Cortex of kidney (tissue), 1 donor: Measurements from ENCODE around the gene MAGI3.
"Not testable (repeated sequence)": the region's sequence is repeated elsewhere in the genome, so short reads cannot be mapped to it uniquely, and the experiment has no call there.

Experiments used
- DNase-seq: peaks from one replicate; lab custom pipeline; 2025; lab: John Stamatoyannopoulos, UW

Gene MAGI3

DNA sequence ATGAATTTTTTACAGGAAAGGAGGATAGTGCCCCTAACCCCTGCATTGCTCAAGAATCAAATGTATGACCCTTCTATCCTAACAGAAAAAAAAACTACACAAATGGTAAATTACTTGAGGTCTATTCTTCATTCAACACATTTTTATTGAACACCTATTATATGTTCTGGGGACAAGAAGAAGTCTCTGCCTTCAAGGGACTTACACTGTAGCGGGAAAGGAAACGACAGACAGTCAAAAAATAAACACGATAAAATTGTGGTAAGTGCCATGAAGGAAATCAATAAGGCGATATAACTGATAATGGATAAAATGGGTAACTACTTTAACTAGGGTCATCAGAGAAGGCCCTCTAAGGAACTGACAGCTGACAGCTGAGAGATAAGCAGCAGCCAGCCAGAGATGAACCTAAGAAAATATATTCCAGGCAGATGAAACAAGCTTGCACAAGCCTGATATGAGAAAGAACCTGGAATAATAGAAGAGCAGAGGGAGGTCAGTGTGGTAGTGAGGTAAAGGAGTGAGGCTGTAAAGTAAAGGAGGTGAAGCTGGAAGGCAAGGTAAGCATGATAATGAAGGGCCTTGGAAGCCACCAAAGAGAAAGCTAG is 302.6 kb downstream of the MAGI3 start:
- no peak for DNase-seq

DNA sequence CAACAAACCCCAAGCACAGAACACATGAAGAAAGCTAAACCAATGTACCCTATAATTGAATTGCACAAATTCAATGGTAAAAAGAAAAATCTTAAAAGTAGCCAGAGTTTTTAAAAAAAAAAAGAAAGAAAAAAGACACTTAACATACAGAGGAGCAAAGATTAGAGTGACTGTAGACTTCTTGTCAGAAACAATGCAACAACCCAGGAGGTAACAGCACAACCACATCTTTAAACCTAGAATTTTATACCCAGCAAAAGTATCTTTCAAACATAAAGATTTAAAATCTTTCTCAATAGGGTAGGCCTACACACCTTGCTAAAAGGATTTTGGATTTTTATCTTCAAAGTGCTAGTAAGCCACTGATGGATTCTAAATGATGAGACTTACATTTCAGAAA is 304.6 kb downstream of the MAGI3 start:
- DNase-seq = no peak

DNA sequence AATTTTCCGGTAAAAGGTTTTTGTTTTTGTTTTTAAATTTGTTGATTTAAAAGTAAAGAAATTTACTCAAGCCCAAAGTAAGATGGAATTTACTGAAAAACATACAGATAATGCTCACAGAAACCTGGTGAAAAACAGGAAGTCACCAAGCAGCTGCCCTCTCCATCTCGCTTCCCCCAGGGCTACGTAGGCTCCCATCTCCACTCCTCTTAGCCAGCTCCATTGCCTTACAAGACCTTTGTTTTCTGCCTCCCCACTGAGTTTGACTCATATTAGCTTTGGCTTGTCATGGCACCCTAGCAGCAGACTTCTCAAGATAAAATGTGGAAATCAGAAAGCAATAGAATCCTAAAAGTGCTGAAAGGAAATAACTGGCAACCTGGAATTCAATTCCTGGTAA is 311.1 kb downstream of the MAGI3 start:
- no peak for DNase-seq

DNA sequence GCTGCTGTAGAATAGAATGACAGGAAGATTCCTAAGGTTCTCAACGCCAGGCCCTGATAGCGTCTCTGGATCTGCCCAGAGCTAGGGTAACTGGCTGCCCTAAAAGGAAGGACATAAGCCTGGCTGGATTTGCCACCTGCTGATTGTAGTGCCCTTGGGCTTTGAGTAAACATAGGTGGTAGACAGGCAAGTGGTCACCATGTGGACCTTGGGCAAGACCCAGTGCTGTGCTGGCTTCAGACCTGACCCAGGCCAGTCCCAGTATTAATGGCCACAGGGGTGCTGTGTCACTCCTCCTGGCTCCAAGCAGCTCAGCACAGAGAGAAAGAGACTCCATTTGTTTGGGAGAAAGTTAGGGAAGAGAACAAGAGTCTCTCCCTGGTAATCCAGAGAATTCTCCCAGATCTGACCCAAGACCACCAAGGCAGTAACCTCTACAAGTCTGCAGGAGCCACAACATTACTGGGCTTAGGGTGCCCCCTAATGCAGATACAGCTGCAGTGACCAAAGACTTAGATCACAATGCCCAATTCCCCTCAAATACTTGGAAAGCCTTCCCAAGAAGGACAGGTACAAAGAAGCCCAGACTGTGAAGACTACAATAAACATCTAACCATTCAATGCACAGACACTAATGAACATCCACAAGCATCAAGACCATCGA is 324.4 kb downstream of the MAGI3 start:
- DNase-seq = no peak

DNA sequence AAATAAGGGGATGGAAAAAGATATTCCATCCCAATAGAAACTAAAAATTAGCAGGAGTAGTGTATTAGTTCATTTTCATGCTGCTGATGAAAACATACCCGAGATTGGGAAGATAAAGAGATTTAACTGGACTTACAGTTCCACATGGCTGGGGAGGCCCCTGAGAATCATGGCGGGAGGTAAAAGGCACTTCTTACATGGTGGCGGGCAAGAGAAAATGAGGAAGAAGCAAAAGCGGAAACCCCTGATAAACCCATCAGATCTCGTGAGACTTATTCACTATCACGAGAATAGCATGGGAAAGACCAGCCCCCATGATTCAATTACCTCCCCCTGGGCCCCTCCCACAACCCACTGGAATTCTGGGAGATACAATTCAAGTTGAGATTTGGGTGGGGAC is 327.2 kb downstream of the MAGI3 start:
- DNase-seq = not testable (repeated sequence)

DNA sequence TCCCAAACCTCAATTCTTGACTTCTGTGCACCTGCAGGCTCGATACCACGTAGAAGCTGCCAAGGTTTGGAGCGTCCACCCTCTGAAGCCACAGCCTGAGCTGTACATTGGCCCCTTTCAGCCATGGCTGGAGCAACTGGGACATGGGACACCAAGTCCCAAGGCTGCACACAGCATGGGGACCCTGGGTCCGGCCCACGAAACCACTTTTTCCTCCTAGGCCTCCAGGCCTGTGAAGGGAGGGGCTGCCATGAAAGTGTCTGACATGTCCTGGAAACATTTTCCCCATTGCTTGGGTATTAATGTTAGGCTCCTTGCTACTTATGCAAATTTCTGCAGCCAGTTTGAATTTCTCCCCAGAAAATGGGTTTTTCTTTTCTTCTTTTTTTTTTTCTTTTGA is 328.3 kb downstream of the MAGI3 start:
- not testable (repeated sequence) for DNase-seq

DNA sequence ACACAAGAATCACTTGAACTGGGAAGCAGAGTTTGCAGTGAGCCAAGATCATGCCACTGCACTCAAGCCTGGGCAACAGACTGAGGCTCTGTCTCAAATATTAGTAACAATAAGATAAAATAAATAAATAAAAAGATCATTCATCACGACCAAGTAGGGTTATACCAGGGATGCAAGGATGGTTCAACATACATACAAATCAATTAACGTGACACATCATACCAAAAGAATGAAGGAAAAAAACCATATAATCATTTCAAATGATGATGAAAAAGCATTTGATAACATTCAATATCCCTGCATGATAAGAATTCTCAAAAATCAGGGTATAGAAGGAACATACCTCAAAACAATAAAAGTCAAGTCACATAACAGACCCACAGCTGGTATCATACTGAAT is 330.7 kb downstream of the MAGI3 start:
- no peak for DNase-seq

DNA sequence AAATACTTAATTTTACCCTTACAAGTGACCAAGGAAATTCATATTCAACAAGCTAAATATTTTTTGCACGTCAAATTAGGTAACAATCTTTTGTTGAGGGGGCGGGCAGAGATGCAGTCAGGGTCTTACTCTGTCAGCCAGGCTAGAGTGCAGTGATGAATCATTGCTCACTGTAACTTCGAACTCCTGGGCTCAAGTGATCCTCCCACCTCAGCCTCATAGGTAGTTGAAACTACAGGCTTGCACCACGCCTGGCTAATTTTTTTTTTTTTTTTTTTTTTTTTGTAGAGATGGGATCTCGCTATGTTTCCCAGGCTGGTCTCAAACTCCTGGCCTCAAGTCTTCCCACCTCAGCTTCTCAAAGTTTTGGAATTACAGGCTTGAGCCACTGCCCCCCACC is 342.5 kb downstream of the MAGI3 start:
- no peak for DNase-seq

DNA sequence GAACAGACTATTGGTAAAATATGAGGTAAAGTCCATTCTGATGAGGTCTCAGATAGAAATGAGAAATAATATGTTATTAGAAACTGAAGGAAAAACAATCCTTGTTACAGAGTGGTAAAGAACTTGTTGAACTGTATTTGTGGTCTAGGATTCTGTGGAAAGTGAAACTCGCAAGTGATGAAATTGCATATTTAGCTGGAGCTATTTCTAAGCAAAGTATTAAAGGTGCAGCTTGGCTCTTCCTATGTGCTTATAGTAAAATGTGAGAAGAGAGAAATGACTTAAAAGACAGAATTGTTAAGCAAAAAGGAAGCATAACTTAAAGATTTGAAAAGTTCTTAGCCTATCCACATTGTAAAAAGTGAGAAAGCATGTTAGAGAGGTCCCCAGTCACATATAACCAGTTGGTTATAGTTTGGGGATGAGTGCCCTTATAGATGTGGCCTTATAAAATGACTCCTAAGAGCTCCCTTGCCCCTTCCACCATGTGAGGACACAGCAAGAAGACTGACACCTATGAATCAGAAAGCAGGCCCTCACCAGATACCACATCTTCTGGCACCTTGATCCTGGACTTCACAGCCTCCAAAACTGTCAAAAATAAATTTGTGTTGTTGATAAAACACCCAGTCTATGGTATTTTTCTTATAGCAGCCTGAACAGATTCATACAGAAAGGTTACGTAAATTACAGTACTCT is 344.2 kb downstream of the MAGI3 start:
- DNase-seq = no peak
